ENCODE results near the gene ACP1. TPM values are rescaled to one million over a fixed set of nuclear protein-coding genes. Genes with fewer than 3 reads are reported as not detected.

Gene ACP1
- total and polyA plus RNA-seq, 10 of the 15 experiments (the other 5 are each of a cell fraction or from before 2014, with no cell fraction given), result 120 to 468 (median 175) TPM

GRCh38 chr2:278927-279320 is 14.2 kb downstream of the ACP1 start:
- no peak for ATAC-seq
- no peaks in the 10 kb centered on the region for H3K9me3 ChIP-seq (replicated peaks; ENCODE audit: control insufficient read depth, insufficient read depth, low read length)
- TF ChIP-seq BACH1 (IDR thresholded peaks at IDR 0.05; ENCODE audit: borderline replicate concordance), result no peak
- TF ChIP-seq BRCA1 (IDR thresholded peaks at IDR 0.05; ENCODE audit: low read depth, low read length), result no peak
- TF ChIP-seq BCL11A (IDR thresholded peaks at IDR 0.05; ENCODE audit: low read depth, low read length), result no peak
- no peak for TF ChIP-seq NFIC (IDR thresholded peaks at IDR 0.05; ENCODE audit: low read depth, low read length)
- TF ChIP-seq, protein P1, sequence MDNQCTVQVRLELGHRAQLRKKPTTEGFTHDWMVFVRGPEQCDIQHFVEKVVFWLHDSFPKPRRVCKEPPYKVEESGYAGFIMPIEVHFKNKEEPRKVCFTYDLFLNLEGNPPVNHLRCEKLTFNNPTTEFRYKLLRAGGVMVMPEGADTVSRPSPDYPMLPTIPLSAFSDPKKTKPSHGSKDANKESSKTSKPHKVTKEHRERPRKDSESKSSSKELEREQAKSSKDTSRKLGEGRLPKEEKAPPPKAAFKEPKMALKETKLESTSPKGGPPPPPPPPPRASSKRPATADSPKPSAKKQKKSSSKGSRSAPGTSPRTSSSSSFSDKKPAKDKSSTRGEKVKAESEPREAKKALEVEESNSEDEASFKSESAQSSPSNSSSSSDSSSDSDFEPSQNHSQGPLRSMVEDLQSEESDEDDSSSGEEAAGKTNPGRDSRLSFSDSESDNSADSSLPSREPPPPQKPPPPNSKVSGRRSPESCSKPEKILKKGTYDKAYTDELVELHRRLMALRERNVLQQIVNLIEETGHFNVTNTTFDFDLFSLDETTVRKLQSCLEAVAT (IDR thresholded peaks at IDR 0.05), result no peak
- TF ChIP-seq JUNB (IDR thresholded peaks at IDR 0.05), result no peak
- no peak for TF ChIP-seq YY1 (IDR thresholded peaks at IDR 0.05; ENCODE audit: low read depth, low read length)
- no peak for TF ChIP-seq HCFC1 (IDR thresholded peaks at IDR 0.05; ENCODE audit: low read length)
- no peak for TF ChIP-seq RELA (IDR thresholded peaks at IDR 0.05; ENCODE audit: borderline replicate concordance, partially characterized antibody)
- intact Hi-C loops (cut with micrococcal nuclease; ENCODE audit: unreplicated experiment) (no loop called here), in situ Hi-C loops (cut with MboI) (no loop called here)
- peaks cover 5% of the 10 kb centered on the region; the same call in 1 of the 2 replicates for H3K79me2 ChIP-seq (ENCODE audit: control insufficient read depth, insufficient read depth, low read length)
- WGBS (ENCODE audit: insufficient coverage, insufficient replicate concordance, low lambda C conversion rate, missing lambda C conversion rate), result 81% methylated on average over 4 of the region's 4 CpGs
- BruUV-seq (replicated peaks), result no TSS peak
- DNase-seq (ENCODE audit: low read depth, low spot score), result no peak
- H2AFZ ChIP-seq (ENCODE audit: control insufficient read depth, low read depth, low read length), result no peak overlapping the region
- no peak for FAIRE-seq
- RAD21 ChIA-PET (ENCODE audit: unreplicated experiment), result no interaction called here
- no peaks in the 10 kb centered on the region for H3K27me3 ChIP-seq (replicated peaks in 1 of 2; ENCODE audit: control insufficient read depth in 2 of 2, insufficient read depth in 2 of 2, low read length in 1 of 2)
- peaks cover 12% of the 10 kb centered on the region for H3K4me1 ChIP-seq (ENCODE audit: control insufficient read depth, insufficient read depth, low read length)
- SMC1A ChIA-PET (ENCODE audit: uncharacterized antibody, unreplicated experiment), result no interaction called here
- H4K20me1 ChIP-seq (ENCODE audit: control insufficient read depth, insufficient read depth), result no peaks in the 10 kb centered on the region; the same call in 1 of the 2 replicates
- H3K9ac ChIP-seq (ENCODE audit: control insufficient read depth, insufficient read depth, low read length), result no peak overlapping the region
- no peak overlapping the region for H3K4me3 ChIP-seq
- POLR2A ChIA-PET, result no interaction called here
- CTCF ChIA-PET, result no interaction called here
- H3K27ac ChIP-seq (ENCODE audit: control insufficient read depth, insufficient read depth), result no peak overlapping the region
- peaks cover 27 to 43% of the 10 kb centered on the region in 2 experiments for H3K36me3 ChIP-seq (ENCODE audit: control insufficient read depth in 2 of 2, insufficient read depth in 2 of 2, low read length in 1 of 2)
- no peak overlapping the region for H3K4me2 ChIP-seq (ENCODE audit: control insufficient read depth, insufficient read depth)
